Esophagus muscularis mucosa (tissue), 4 donors: ENCODE data around the gene STKLD1. TPM values are rescaled to one million over a fixed set of nuclear protein-coding genes. Genes with fewer than 3 reads are reported as not detected.

Experiments used
- DNase-seq: peaks from one replicate; pipeline ENCODE4 v3.0.0-alpha.2; 2017; ENCODE audit errors: extremely low spot score
- H3K27ac ChIP-seq, 4 donors: fragments of 200-600 bp; sonication (generic); replicated peaks in 1 of 4; 1 replicate in 3 of 4; 2 replicates in 1 of 4; pipeline ENCODE4 v1.5.1; 2016 to 2019; ENCODE audit warnings: mild to moderate bottlenecking in 1 of 4
- H3K27me3 ChIP-seq, 4 donors: fragments of 200-600 bp; sonication (generic); one replicate each; pipeline versions ENCODE4 v1.5.1 to v1.6.0; 2016 to 2019
- H3K36me3 ChIP-seq, 4 donors: fragments of 200-600 bp; sonication (generic); one replicate each; pipeline ENCODE4 v1.5.1; 2016 to 2019
- H3K4me1 ChIP-seq, 4 donors: fragments of 200-600 bp; sonication (generic); one replicate each; pipeline ENCODE4 v1.5.1; 2016 to 2019
- H3K4me3 ChIP-seq, 4 donors: fragments of 200-600 bp; sonication (generic); 1 replicate in 2 of 4; 2 replicates in 2 of 4; pipeline ENCODE4 v1.5.1; 2016 to 2019; ENCODE audit warnings: mild to moderate bottlenecking in 4 of 4, moderate library complexity in 1 of 4
- H3K9me3 ChIP-seq, 4 donors: fragments of 200-600 bp; sonication (generic); 1 replicate in 3 of 4; 2 replicates in 1 of 4; pipeline ENCODE4 v1.5.1; 2016 to 2019
- CTCF ChIP-seq, 3 experiments: fragments of 200-600 bp in 2 of 3; fragments of 450-650 bp in 1 of 3; sonication (generic) in 2 of 3; IDR thresholded peaks; one replicate each; pipeline ENCODE4 v1.5.1; 2017 to 2019; ENCODE audit warnings: antibody characterized with exemption in 3 of 3, mild to moderate bottlenecking in 2 of 3, moderate library complexity in 1 of 3
- EP300 ChIP-seq: sonication (generic); formaldehyde crosslinking; IDR thresholded peaks from one replicate; pipeline ENCODE4 v1.6.1; 2017; ENCODE audit warnings: antibody characterized with exemption
- POLR2A ChIP-seq: fragments of 450-650 bp; IDR thresholded peaks from one replicate; pipeline ENCODE4 v1.6.1; 2017; ENCODE audit warnings: antibody characterized with exemption, moderate library complexity, mild to moderate bottlenecking, low read depth
- POLR2AphosphoS5 ChIP-seq, 2 donors: sonication (generic); formaldehyde crosslinking; IDR thresholded peaks; one replicate each; pipeline ENCODE4 v1.6.1; 2017; ENCODE audit warnings: antibody characterized with exemption in 2 of 2
- WGBS: methylation state at CpG from one replicate; pipeline ENCODE4 v1.1.5; 2018; 5-methylcytosine and 5-hydroxymethylcytosine counted together
- intact Hi-C: fragments of 100-400 bp; cut with DNase I; formaldehyde crosslinking; loops from one replicate; pipeline ENCODE4 v1.15.1; 2023
- total RNA-seq, 4 donors: library from RNA; depleted of rRNA; stranded (reverse); fragments of >200 nt; gene quantifications; one replicate each; pipeline versions ENCODE4 v1.1.0 to v1.2.1, GENCODE V29; 2016

The STKLD1 gene
- total RNA-seq, 4 donors from 2014 or later, result 0.26 to 2.1 (median 1.0) TPM; not detected in 1

GRCh38 chr9:133417541-133418461 is 41.6 kb downstream of the STKLD1 start, which contains the start of gene REXO4:
REXO4 (minus strand) TSS chr9:133418010; CDS start chr9:133417844, 166 bp downstream.
- DNase-seq, result peak; percentile 96
- TF ChIP-seq EP300, result no peak
- TF ChIP-seq POLR2AphosphoS5 (IDR thresholded peaks at IDR 0.05), result peak; percentile 68 to 76
- TF ChIP-seq CTCF (IDR thresholded peaks at IDR 0.05), result peak in 1 of 3 experiments; percentile 19
- TF ChIP-seq POLR2A, result peak; percentile 12
- Histone ChIP-seq H3K27me3 (no peaks in the 10 kb centered on the region), H3K4me3 (peak within 1 kb of the TSS; percentile 69 to 88 (median 80)), H3K27ac (peak within 1 kb of the TSS; percentile 79 to 85 (median 84)), H3K4me1 (peaks cover 16 to 47% (median 33%) of the 10 kb centered on the region in 4 donors), H3K9me3 (no peaks in the 10 kb centered on the region), H3K36me3 (peaks cover 10 to 28% (median 27%) of the 10 kb centered on the region in 4 donors)
- WGBS, result under 1% methylated on average over 43 of the region's 75 CpGs
- intact Hi-C loops, result loop anchor here (5.0 kb wide), 1 partner anchor 50 kb away; no protein-coding TSS in a partner anchor

- Histone ChIP-seq H3K4me3 (no peak overlapping the region), H3K27me3 (peaks cover 0 to 8% (median 0%) of the 10 kb centered on the region in 4 donors), H3K27ac (no peak overlapping the region), H3K4me1 (peaks cover 16 to 47% (median 33%) of the 10 kb centered on the region in 4 donors), H3K36me3 (peaks cover 8 to 16% (median 15%) of the 10 kb centered on the region in 4 donors), H3K9me3 (no peaks in the 10 kb centered on the region)
- TF ChIP-seq CTCF (IDR thresholded peaks at IDR 0.05), result no peak
- TF ChIP-seq EP300, result no peak
- no peak for DNase-seq
- intact Hi-C loops, result loop anchor here (5.0 kb wide), 1 partner anchor 48 kb away; no protein-coding TSS in a partner anchor
- WGBS, result 77% methylated on average over 11 of the region's 13 CpGs
Observed at GRCh38 chr9:133419005-133419404, 42.8 kb downstream of the STKLD1 start.

GRCh38 chr9:133420392-133420827 is 44.2 kb downstream of the STKLD1 start:
- Histone ChIP-seq H3K9me3 (no peaks in the 10 kb centered on the region), H3K27me3 (peaks cover 0 to 22% (median 0%) of the 10 kb centered on the region in 4 donors), H3K36me3 (peaks cover 0 to 5% (median 1%) of the 10 kb centered on the region in 4 donors), H3K4me1 (peaks cover 16 to 34% (median 27%) of the 10 kb centered on the region in 4 donors), H3K4me3 (no peak overlapping the region), H3K27ac (no peak overlapping the region)
- DNase-seq, result no peak
- TF ChIP-seq POLR2A (no peak), POLR2AphosphoS5 (IDR thresholded peaks at IDR 0.05) (no peak), EP300 (no peak), CTCF (IDR thresholded peaks at IDR 0.05) (no peak)
- WGBS, result 68% methylated on average over 5 of the region's 5 CpGs
- intact Hi-C loops, result no loop called here

GRCh38 chr9:133421615-133422542 is 45.7 kb downstream of the STKLD1 start, which contains the start of gene ADAMTS13:
ADAMTS13 (plus strand) TSS chr9:133422367; CDS start chr9:133422444, 77 bp downstream.
- peaks cover 0 to 2% (median 0%) of the 10 kb centered on the region in 4 donors for H3K36me3 ChIP-seq
- intact Hi-C loops, result no loop called here
- TF ChIP-seq CTCF (IDR thresholded peaks at IDR 0.05) (no peak), EP300 (no peak), POLR2AphosphoS5 (IDR thresholded peaks at IDR 0.05) (no peak), POLR2A (no peak)
- H3K4me3 ChIP-seq, result no peak within 1 kb of the TSS
- H3K9me3 ChIP-seq, result no peaks in the 10 kb centered on the region
- H3K27ac ChIP-seq, result no peak within 1 kb of the TSS
- H3K27me3 ChIP-seq, result peaks cover 0 to 36% (median 2%) of the 10 kb centered on the region in 4 donors
- no peak for DNase-seq
- peaks cover 8 to 19% (median 14%) of the 10 kb centered on the region in 4 donors for H3K4me1 ChIP-seq
- WGBS, result 48% methylated on average over 13 of the region's 23 CpGs
